ENCODE data around the gene SPOCK1. TPM values are rescaled to one million over a fixed set of nuclear protein-coding genes. Genes with fewer than 3 reads are reported as not detected.

Gene SPOCK1
- total RNA-seq, 1 experiment from 2014 or later: 10.9 TPM

GRCh38 chr5:137315109-137315508 is 184.0 kb downstream of the SPOCK1 start:
- no peak overlapping the region for H2BK5ac ChIP-seq (ENCODE audit: insufficient read length, low read length)
- H3K56ac ChIP-seq (ENCODE audit: insufficient read length, low read depth, low read length): no peak overlapping the region
- no peak overlapping the region for H3K18ac ChIP-seq (ENCODE audit: insufficient read length, low read depth, low read length)
- no peak for TF ChIP-seq CTCF (conservative IDR thresholded peaks at IDR 0.05)
- DNase-seq: no peak
- no peaks in the 10 kb centered on the region for H4K20me1 ChIP-seq (ENCODE audit: control insufficient read depth, insufficient read depth, insufficient read length)
- no peaks in the 10 kb centered on the region for H3K9me3 ChIP-seq (ENCODE audit: control insufficient read depth, low read depth, low read length)
- H3K27me3 ChIP-seq (ENCODE audit: insufficient read depth, low read length): no peaks in the 10 kb centered on the region
- H3K27ac ChIP-seq (ENCODE audit: insufficient read length, low read depth, low read length): no peak overlapping the region
- no peak overlapping the region for H3K4me2 ChIP-seq (ENCODE audit: insufficient read depth, insufficient read length, low read length)
- no peak overlapping the region for H3K23ac ChIP-seq (ENCODE audit: insufficient read length, low read depth, low read length)
- H4K5ac ChIP-seq (ENCODE audit: insufficient read length, low read depth, low read length): no peak overlapping the region
- Mint-ChIP-seq H3K4me3 (no peak overlapping the region), H3K9me3 (no peaks in the 10 kb centered on the region), H3K27me3 (ENCODE audit: low read depth) (peaks cover 3% of the 10 kb centered on the region; the same call in 1 of the 2 replicates), H3K36me3 (ENCODE audit: insufficient read depth in 1 of 3, low read depth in 3 of 3) (no peaks in the 10 kb centered on the region), H3K27ac (no peak overlapping the region), H3K4me1 (peaks cover 38 to 40% of the 10 kb centered on the region in 2 experiments)
- no peak overlapping the region for H2BK20ac ChIP-seq (ENCODE audit: low read depth, low read length, poor library complexity, severe bottlenecking)
- H3K14ac ChIP-seq (ENCODE audit: insufficient read depth, low read length): no peak overlapping the region
- no peak overlapping the region for H4K8ac ChIP-seq (replicated peaks; ENCODE audit: insufficient read length, low read depth, low read length)
- H2AFZ ChIP-seq (ENCODE audit: low read length): no peak overlapping the region
- H3T11ph ChIP-seq (ENCODE audit: low read length): no peak overlapping the region
- no CpG with 5 or more reads among the region's 2 CpGs for WGBS (ENCODE audit: extremely low coverage, insufficient read length, low lambda C conversion rate)
- no peak overlapping the region for H2BK120ac ChIP-seq (ENCODE audit: low read depth, low read length, poor library complexity, severe bottlenecking)
- no peak overlapping the region for H3K9ac ChIP-seq (ENCODE audit: extremely low read depth, insufficient read length, low read length)
- no peak overlapping the region for H4K91ac ChIP-seq (ENCODE audit: insufficient read length, low read depth, low read length)
- no peak overlapping the region for H2BK12ac ChIP-seq (ENCODE audit: insufficient read length, low read depth, low read length)
- H2AK5ac ChIP-seq (ENCODE audit: insufficient read length, low read length): no peak overlapping the region
- no peak overlapping the region for H2BK15ac ChIP-seq (ENCODE audit: low read depth, low read length)
- H3K79me2 ChIP-seq (ENCODE audit: insufficient read depth, low read length): no peaks in the 10 kb centered on the region
- no peaks in the 10 kb centered on the region for H3K79me1 ChIP-seq (ENCODE audit: insufficient read depth, low read depth, low read length, poor library complexity, severe bottlenecking)
- H3K4me1 ChIP-seq (ENCODE audit: insufficient read depth, low read length): no peaks in the 10 kb centered on the region
- H3K23me2 ChIP-seq (ENCODE audit: insufficient read length, low read depth, low read length, poor library complexity, severe bottlenecking): no peaks in the 10 kb centered on the region
- no peak overlapping the region for H3K4ac ChIP-seq (ENCODE audit: low read depth, low read length)

Measured in H9 (cell line).